Spinal cord (tissue), 10 donors: Measurements from ENCODE around the gene IL23A. TPM values are rescaled to one million over a fixed set of nuclear protein-coding genes. Genes with fewer than 3 reads are reported as not detected.
"Not testable (repeated sequence)": the region's sequence is repeated elsewhere in the genome, so short reads cannot be mapped to it uniquely, and the experiment has no call there.

Experiments
- DNase-seq, 6 donors: peaks; one replicate each; pipeline versions ENCODE4 v3.0.0 to v3.0.0-alpha.2; 2013 to 2015; ENCODE audit warnings: low spot score in 6 of 6, low read depth in 4 of 6
- H3K27ac ChIP-seq: one replicate; pipeline ENCODE4 v1.5.1; 2013; ENCODE audit warnings: low read depth, low read length, control low read depth
- H3K27me3 ChIP-seq: one replicate; pipeline ENCODE4 v1.6.1; 2013; ENCODE audit warnings: low read length; ENCODE audit not compliant: control insufficient read depth, insufficient read depth
- H3K36me3 ChIP-seq: one replicate; pipeline ENCODE4 v1.6.1; 2013; ENCODE audit warnings: low read length; ENCODE audit not compliant: control insufficient read depth, insufficient read depth
- H3K4me1 ChIP-seq: one replicate; pipeline ENCODE4 v1.6.1; 2013; ENCODE audit warnings: low read length; ENCODE audit not compliant: control insufficient read depth, insufficient read depth
- H3K4me3 ChIP-seq: one replicate; pipeline ENCODE4 v1.5.1; 2013; ENCODE audit warnings: low read depth, low read length, control low read depth
- H3K9me3 ChIP-seq: one replicate; pipeline ENCODE4 v1.6.1; 2013; ENCODE audit warnings: low read length; ENCODE audit not compliant: control insufficient read depth, insufficient read depth
- WGBS: methylation state at CpG from one replicate; pipeline ENCODE4 v1.1.5; 2013; ENCODE audit warnings: missing lambda C conversion rate; ENCODE audit not compliant: insufficient coverage; 5-methylcytosine and 5-hydroxymethylcytosine counted together
- polyA plus RNA-seq, 2 donors: library from polyadenylated mRNA; unstranded; fragments of 120-200 nt; gene quantifications; one replicate each; pipeline ENCODE4 v1.2.1, GENCODE V29; 2013; ENCODE audit not compliant: insufficient read length in 2 of 2
- total RNA-seq, 2 donors: library from RNA; depleted of rRNA in 1 of 2; stranded (reverse); fragments of 120-200 nt in 1 of 2; fragments of >200 nt in 1 of 2; gene quantifications; one replicate each; pipeline versions ENCODE4 v1.2.3 to v1.2.4, GENCODE V29; 2013 to 2014
- donor health status: healthy.

The IL23A gene
- total and polyA plus RNA-seq, 4 donors = 0.22 to 0.80 (median 0.46) TPM; not detected in 1

DNA sequence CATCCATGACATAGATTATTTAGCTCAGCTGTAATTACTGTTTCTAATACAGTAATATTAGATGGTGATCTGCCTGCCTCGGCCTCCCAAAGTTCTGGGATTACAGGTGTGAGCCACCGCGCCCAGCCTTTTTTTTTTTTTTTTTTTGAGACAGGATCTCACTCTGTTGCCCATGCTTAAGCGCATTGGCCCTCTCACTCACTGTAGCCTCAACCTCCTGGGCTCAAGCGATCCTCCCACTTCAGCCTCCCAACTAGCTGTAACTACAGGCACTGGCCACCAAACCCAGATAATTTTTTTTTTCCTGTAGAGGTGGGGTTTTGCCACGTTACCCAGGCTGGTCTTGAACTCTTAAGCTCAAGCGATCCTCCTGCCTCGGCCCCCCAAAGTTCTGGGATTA is 3.2 kb upstream of the IL23A start:
- not testable (repeated sequence) for H3K27me3 ChIP-seq, H3K36me3 ChIP-seq, DNase-seq, H3K9me3 ChIP-seq, H3K27ac ChIP-seq, H3K4me3 ChIP-seq
- peaks cover 15% of the 10 kb centered on the region for H3K4me1 ChIP-seq
- 93% methylated on average over 5 of the region's 8 CpGs for WGBS

DNA sequence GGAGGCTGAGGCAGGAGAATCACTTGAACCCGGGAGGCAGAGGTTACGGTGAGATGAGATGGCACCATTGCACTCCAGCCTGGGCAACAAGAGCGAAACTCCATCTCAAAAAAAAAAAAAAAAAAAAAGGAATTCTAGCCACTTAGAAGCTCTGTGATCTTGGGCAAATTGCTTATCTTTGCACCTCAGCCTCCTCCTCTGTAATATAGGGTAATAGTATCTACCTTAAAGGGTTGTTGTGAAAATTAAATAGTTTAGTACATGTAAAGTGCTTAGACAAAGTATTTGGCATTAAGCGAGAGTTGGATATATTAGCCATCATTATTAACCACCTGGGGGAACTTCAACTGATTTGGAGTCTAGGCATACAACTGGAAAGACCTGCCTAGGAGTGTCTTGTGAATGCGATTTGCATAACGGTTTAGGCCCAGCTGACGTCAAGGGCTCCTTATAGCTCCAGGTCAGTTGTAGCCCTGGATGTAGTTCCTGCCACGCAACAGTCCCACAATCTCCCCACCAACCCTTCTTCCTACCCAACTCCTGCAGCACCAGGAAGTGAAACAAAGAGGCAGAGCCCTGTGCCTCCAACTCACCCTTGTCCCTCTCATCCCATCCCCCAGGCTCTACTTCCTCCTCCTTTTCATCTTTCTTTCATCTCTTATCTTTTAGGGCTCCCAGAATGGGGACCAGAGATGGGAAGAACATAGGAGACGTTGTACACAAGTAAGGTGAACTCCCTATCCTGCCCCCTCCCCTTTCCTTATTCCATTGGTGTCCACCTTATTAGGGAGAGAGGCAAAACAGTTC is 2.1 kb upstream of the IL23A start:
- H3K4me1 ChIP-seq = peaks cover 15% of the 10 kb centered on the region
- H3K9me3 ChIP-seq = no peaks in the 10 kb centered on the region
- no peak overlapping the region for H3K4me3 ChIP-seq
- no peaks in the 10 kb centered on the region for H3K27me3 ChIP-seq
- no peak overlapping the region for H3K27ac ChIP-seq
- no peaks in the 10 kb centered on the region for H3K36me3 ChIP-seq
- WGBS = 82% methylated on average over 2 of the region's 9 CpGs
- DNase-seq = no peak

GRCh38 chr12:56337753-56338251 is 882 bp upstream of the IL23A start:
- Histone ChIP-seq H3K27ac (no peak overlapping the region), H3K36me3 (peaks cover 2% of the 10 kb centered on the region), H3K4me3 (no peak overlapping the region), H3K27me3 (no peaks in the 10 kb centered on the region), H3K4me1 (peaks cover 10% of the 10 kb centered on the region), H3K9me3 (no peaks in the 10 kb centered on the region)
- DNase-seq = no peak
- 86% methylated on average over 5 of the region's 8 CpGs for WGBS

- peaks cover 15% of the 10 kb centered on the region for H3K36me3 ChIP-seq
- no peaks in the 10 kb centered on the region for H3K9me3 ChIP-seq
- no peak for DNase-seq
- peaks cover 4% of the 10 kb centered on the region for H3K4me1 ChIP-seq
- H3K4me3 ChIP-seq = no peak overlapping the region
- H3K27ac ChIP-seq = no peak overlapping the region
- no CpG with 5 or more reads among the region's 1 CpG for WGBS
- no peaks in the 10 kb centered on the region for H3K27me3 ChIP-seq
Observed at GRCh38 chr12:56339158-56339422, 406 bp downstream of the IL23A start.

DNA sequence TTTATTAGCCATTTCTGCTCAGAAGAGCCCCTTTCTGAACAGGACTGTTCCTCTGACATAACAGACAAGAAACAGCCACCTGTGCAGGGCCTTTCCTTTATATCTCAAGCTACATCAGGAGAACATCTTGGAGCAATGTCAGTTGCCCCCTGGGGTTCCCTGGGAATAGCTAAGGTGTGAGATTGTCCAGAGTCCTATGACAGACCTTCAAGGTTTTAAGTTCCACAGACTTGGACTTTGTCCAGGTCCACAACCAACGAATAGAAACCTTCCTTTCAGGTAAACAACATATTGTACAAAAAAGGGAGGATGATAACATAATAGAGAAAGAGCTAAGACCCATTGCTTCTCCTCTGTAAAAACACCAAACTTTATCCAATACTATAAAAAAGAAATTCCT is 2.9 kb downstream of the IL23A start:
- Histone ChIP-seq H3K4me3 (no peak overlapping the region), H3K36me3 (peaks cover 33% of the 10 kb centered on the region), H3K27me3 (no peaks in the 10 kb centered on the region), H3K4me1 (no peaks in the 10 kb centered on the region), H3K27ac (no peak overlapping the region), H3K9me3 (no peaks in the 10 kb centered on the region)
- no peak for DNase-seq
- WGBS = no CpG with 5 or more reads among the region's 1 CpG

DNA sequence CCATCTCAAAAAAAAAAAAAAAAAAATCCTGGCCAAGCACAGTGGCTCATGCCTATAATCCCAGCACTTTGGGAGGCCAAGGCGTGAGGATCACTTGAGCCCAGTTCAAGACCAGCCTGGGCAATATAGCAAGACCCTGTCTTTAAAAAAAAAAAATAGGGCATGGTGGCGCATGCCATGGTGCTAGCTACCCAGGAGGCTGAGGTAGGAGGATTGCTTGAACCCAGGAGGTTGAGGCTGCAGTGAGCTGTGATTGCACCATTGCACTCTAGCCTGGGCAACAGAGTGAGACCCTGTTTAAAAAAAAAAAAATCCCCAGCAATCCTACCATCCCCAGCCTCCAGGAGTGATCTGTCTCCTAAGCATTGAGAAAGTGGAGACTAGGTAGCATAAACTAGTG is 3.6 kb downstream of the IL23A start:
- WGBS = 100% methylated on average over 1 of the region's 2 CpGs
- H3K4me1 ChIP-seq, H3K9me3 ChIP-seq, H3K27me3 ChIP-seq, H3K27ac ChIP-seq, DNase-seq, H3K4me3 ChIP-seq: not testable (repeated sequence)
- peaks cover 38% of the 10 kb centered on the region for H3K36me3 ChIP-seq

- peaks cover 77% of the 10 kb centered on the region for H3K36me3 ChIP-seq
- H3K27ac ChIP-seq = no peak overlapping the region
- H3K9me3 ChIP-seq = no peaks in the 10 kb centered on the region
- no peaks in the 10 kb centered on the region for H3K4me1 ChIP-seq
- no peaks in the 10 kb centered on the region for H3K27me3 ChIP-seq
- no peak for DNase-seq
- H3K4me3 ChIP-seq = no peak overlapping the region
- 72% methylated on average over 7 of the region's 7 CpGs for WGBS
Observed at GRCh38 chr12:56346675-56347074, 8.0 kb downstream of the IL23A start.

DNA sequence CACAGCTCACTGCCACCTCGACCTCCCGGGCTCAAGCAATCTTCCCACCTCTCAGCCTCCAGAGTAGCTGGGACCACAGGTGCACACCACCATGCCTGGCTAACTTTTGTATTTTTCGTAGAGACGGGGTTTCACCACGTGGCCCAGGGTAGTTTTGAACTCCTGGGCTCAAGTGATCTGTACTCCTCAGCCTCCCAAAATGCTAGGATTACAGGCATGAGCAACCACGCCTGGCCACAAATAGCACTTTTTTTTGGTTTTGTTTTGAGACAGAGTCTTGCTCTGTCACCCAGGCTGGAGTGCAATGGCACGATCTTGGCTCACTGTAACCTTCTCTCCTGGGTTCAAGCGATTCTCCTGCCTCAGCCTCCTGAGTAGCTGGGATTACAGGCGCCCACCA is 8.6 kb downstream of the IL23A start:
- not testable (repeated sequence) for H3K9me3 ChIP-seq, H3K27ac ChIP-seq, DNase-seq, H3K4me3 ChIP-seq, H3K27me3 ChIP-seq, H3K4me1 ChIP-seq
- 96% methylated on average over 6 of the region's 9 CpGs for WGBS
- H3K36me3 ChIP-seq = peaks cover 78% of the 10 kb centered on the region

GRCh38 chr12:56348776-56349175 is 10.1 kb downstream of the IL23A start:
- no peaks in the 10 kb centered on the region for H3K4me1 ChIP-seq
- no peak overlapping the region for H3K4me3 ChIP-seq
- no peaks in the 10 kb centered on the region for H3K9me3 ChIP-seq
- no peak overlapping the region for H3K27ac ChIP-seq
- no peak for DNase-seq
- WGBS = 90% methylated on average over 2 of the region's 5 CpGs
- H3K27me3 ChIP-seq = no peaks in the 10 kb centered on the region
- H3K36me3 ChIP-seq = peaks cover 82% of the 10 kb centered on the region

DNA sequence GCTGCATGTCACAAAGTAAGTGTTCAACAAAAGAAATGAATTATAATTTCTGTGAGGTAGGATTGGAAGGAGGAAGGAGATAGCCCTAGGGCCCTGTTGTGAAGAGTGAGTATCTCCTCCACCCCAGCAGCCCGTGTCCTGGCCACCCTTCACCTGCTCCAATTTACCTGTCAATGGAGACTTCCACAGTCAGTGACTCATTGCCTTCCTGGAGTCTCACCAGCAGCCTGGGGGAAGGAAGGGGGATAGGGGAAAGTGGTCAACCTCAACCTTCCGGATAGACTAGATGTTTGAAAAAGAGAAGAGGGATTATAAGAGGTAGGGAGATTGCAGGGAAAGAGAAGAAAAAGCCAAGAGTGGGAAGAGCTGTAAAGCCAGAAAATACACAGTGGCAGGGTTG is 12.0 kb downstream of the IL23A start:
- H3K4me3 ChIP-seq = no peak overlapping the region
- 94% methylated on average over 1 of the region's 2 CpGs for WGBS
- no peaks in the 10 kb centered on the region for H3K4me1 ChIP-seq
- DNase-seq = no peak
- no peaks in the 10 kb centered on the region for H3K27me3 ChIP-seq
- no peak overlapping the region for H3K27ac ChIP-seq
- no peaks in the 10 kb centered on the region for H3K9me3 ChIP-seq
- H3K36me3 ChIP-seq = peaks cover 87% of the 10 kb centered on the region
